Spleen (tissue), 7 donors: ENCODE data around the gene TTC7B.

Experiments used
- CTCF ChIP-seq, 11 experiments: fragments of 200-600 bp in 7 of 11; fragments of 450-650 bp in 4 of 11; sonication (generic) in 4 of 11; IDR thresholded peaks in 8 of 11; conservative IDR thresholded peaks in 3 of 11; 1 replicate in 7 of 11; 2 replicates in 4 of 11; pipeline versions ENCODE4 v1.4.0 to v1.8.0; 2016 to 2021; ENCODE audit warnings: antibody characterized with exemption in 11 of 11, inconsistent platforms in 4 of 11, mild to moderate bottlenecking in 1 of 11
- POLR2A ChIP-seq, 3 donors: fragments of 450-650 bp; IDR thresholded peaks; one replicate each; pipeline ENCODE4 v1.5.1; 2017; ENCODE audit warnings: antibody characterized with exemption in 3 of 3, mild to moderate bottlenecking in 1 of 3
- POLR2AphosphoS5 ChIP-seq, 3 donors: sonication (generic); formaldehyde crosslinking; IDR thresholded peaks; one replicate each; pipeline ENCODE4 v1.5.1; 2017; ENCODE audit warnings: antibody characterized with exemption in 3 of 3
- donor health status: DM: no; HTN: no; CAD: no; lungs with moderate emphysema.
- donor health status: DM: no; HTN: no; CAD: no.
- donor health status: DM: no; HTN: no; CAD: no.

- TF ChIP-seq CTCF (IDR thresholded peaks at IDR 0.05 in 8 of 11, conservative IDR thresholded peaks at IDR 0.05 in 3 of 11) (no peak), POLR2AphosphoS5 (IDR thresholded peaks at IDR 0.05) (no peak), POLR2A (IDR thresholded peaks at IDR 0.05) (no peak)
Measured at GRCh38 chr14:90697132-90697531, 119.1 kb downstream of the TTC7B start.
